DOHH2 (cell line): ENCODE results near the gene CATSPER1.

Experiments
- EZH2phosphoT487 ChIP-seq: fragments of 200-600 bp; sonication (generic); IDR thresholded peaks from 2 replicates; pipeline ENCODE4 v1.6.1; 2017; ENCODE audit warnings: borderline replicate concordance, mild to moderate bottlenecking, antibody characterized with exemption, low read length, moderate library complexity, mixed read lengths
- TF ChIP-seq, protein P1 (sequence below): fragments of 200-600 bp; sonication (generic); IDR thresholded peaks from one replicate; pipeline ENCODE4 v1.5.1; 2014; ENCODE audit warnings: antibody characterized with exemption, mild to moderate bottlenecking, low read depth, low read length; ENCODE audit not compliant: poor library complexity, severe bottlenecking

- TF ChIP-seq, protein P1, sequence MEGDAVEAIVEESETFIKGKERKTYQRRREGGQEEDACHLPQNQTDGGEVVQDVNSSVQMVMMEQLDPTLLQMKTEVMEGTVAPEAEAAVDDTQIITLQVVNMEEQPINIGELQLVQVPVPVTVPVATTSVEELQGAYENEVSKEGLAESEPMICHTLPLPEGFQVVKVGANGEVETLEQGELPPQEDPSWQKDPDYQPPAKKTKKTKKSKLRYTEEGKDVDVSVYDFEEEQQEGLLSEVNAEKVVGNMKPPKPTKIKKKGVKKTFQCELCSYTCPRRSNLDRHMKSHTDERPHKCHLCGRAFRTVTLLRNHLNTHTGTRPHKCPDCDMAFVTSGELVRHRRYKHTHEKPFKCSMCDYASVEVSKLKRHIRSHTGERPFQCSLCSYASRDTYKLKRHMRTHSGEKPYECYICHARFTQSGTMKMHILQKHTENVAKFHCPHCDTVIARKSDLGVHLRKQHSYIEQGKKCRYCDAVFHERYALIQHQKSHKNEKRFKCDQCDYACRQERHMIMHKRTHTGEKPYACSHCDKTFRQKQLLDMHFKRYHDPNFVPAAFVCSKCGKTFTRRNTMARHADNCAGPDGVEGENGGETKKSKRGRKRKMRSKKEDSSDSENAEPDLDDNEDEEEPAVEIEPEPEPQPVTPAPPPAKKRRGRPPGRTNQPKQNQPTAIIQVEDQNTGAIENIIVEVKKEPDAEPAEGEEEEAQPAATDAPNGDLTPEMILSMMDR = no peak
- TF ChIP-seq EZH2phosphoT487 = no peak
These were observed 36.1 kb upstream of the CATSPER1 start for GRCh38 chr11:66062408-66062807.
